SHP77 treated with DMSO at 0.1 percent for 48 hours (cell line): ENCODE measurements around the gene NFKBIB.
"Not testable (repeated sequence)": the region's sequence is repeated elsewhere in the genome, so short reads cannot be mapped to it uniquely, and the experiment has no call there.

Experiments used
- DNase-seq: peaks from one replicate; lab custom pipeline; 2025; lab: John Stamatoyannopoulos, UW

NFKBIB gene

DNA sequence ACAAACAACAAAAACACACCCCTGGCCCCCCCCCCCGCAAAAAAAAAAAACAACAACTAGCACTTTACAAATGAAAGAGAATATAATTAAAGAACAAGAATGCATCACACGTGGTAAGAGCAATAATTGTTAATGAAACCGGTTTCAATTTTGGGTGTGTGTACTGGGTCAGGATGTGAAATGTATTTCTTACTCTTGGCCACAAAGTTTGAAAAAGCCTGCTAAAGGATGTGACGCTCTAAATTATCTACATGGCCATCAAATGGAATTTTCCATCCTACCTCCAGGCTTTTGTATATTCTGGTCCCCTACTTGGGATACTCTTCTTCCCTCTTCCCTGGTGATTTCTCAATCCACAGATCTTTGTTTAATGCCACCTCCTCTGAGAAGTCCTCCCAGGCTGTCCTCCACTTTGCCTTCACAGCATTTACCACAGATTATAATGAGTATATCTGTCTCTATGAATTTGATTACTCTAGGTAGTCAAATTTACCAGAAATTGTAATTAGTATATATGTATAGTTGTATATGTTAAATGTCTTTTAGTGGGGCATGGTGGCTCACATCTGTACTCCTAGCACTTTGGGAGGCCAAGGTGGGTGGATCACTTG, 28.7 kb downstream of the NFKBIB start:
- no peak for DNase-seq

GRCh38 chr19:38929929-38930775, 30.4 kb downstream of the NFKBIB start, which contains the start of gene SARS2:
SARS2 (minus strand) TSS chr19:38930763; CDS start chr19:38930736, 27 bp downstream.
- DNase-seq: peak; percentile 95

DNA sequence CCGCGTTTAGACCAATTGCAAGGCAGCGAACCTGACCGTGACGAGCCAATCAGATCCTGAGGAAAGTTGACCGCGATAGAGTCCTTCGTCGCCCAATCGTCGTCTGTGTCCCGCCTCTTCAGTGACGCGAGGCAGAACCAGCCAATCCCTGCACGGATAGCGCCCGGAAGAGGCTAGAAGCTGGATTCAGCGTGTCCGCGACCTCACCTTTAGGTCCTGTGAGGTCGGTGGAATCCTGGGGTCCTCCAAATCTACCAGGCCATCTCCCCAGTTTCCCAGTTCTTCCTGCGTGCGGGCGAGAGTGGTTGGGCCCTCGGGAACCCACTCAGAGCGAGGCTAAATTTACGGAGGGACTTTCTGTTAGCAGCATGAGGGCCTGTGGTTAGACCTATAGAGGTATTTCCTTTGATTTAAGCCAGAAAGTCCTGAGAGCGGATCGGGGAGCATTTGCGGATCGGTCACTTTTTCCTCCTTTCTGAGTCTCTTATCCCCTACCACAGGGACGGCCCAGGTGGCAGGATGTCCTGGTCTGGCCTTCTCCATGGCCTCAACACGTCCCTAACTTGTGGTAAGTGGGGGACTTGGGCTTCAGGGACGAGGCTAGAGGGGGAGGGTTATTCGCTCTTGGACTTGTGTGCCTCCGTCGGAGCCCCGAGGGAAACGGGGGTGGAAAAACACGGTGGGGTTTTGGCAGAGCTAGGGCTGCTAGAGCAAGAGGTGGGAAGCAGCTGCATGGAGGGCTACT, 31.2 kb downstream of the NFKBIB start, which contains the start of gene MRPS12:
Gene MRPS12, plus strand, starts transcription at position 169 of the 745 bp plus-strand sequence. Its CDS starts 351 bp downstream, at position 520.
- DNase-seq: peak; percentile 99

GRCh38 chr19:38931521-38931793, 31.7 kb downstream of the NFKBIB start:
- no peak for DNase-seq

GRCh38 chr19:38932425-38933179, 32.8 kb downstream of the NFKBIB start:
- DNase-seq: no peak

DNA sequence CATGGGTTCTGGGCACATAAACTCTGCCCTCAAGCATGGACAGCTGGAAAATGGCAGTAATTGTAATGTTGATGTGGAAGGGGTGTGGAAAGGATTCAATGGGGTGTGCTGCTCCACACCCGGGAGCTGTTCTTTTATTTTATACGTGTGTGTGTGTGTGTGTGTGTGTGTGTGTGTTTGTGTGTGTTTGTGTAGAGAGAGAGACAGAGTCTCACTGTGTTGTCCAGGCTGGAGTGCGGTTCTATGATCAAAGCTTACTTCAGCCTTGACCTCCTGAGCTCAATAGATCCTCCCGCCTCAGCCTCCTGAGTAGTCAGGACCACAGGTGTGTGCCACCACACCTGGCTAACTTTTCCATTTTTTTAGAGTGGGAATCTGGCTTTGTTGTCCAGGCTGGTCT, 33.8 kb downstream of the NFKBIB start:
- DNase-seq: no peak

DNA sequence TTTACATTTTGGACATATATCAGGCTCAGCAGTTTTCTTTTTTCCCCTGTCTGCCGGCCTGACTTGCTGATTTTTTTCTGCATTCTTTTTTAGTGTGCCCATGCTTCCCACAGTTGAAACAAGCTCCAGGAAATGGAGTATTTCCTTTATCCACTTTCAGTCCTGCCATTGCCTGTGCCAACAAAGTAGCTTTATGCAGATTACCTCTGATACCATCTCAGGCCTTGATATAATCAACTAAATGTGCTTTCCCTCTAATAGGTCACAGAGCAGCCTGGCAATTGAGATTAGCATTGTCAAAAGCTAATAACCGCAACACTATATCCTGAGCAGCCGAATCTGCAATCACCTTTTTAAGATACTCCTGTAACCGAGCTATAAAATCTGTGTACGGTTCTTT, 40.2 kb downstream of the NFKBIB start:
- no peak for DNase-seq

DNA sequence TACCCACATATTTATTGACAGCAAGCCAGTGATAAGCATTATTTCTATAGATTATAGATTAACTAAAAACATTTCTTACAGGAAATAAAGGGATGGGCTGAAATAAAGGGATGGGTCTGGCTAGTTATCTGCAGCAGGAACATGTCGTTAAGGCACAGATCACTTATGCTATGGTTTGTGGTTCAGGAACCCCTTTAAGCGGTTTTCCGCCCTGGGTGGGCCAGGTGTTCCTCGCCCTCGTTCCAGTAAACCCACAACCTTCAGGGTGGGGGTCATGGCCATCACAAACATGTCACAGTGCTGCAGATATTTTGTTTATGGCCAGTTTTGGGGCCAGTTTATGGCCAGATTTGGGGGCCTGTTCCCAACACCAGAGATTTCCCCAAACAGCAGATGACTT, 41.7 kb downstream of the NFKBIB start:
- DNase-seq: not testable (repeated sequence)

- no peak for DNase-seq
Measured at GRCh38 chr19:38941979-38942378, 42.2 kb downstream of the NFKBIB start.

GRCh38 chr19:38942471-38943181, 42.9 kb downstream of the NFKBIB start:
- DNase-seq: no peak

DNA sequence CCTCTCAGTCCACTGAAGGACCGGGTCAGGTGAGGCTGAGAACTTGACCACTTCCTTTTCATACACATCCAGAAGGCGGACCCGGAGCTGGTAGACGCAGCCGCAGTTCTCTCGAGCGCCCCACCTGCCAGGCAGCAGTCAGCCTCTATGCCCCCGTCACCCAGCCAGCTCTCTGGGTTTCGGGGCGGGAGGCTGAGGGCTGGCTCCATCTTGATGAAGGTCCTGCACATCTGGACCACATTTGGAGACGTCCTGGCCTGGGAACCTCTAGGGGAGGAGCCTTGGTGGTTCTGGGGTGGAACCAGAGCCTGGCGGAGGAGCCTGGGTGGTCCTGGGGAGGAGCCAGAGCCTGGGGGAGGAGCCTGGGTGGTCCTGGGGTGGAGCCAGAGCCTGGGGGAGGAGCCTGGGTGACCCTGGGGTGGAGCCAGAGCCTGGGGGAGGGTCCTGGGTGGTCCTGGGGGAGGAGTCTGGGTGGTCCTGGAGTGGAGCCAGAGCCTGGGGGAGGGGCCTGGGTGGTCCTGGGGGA, 45.3 kb downstream of the NFKBIB start:
- DNase-seq: peak; percentile 11

DNA sequence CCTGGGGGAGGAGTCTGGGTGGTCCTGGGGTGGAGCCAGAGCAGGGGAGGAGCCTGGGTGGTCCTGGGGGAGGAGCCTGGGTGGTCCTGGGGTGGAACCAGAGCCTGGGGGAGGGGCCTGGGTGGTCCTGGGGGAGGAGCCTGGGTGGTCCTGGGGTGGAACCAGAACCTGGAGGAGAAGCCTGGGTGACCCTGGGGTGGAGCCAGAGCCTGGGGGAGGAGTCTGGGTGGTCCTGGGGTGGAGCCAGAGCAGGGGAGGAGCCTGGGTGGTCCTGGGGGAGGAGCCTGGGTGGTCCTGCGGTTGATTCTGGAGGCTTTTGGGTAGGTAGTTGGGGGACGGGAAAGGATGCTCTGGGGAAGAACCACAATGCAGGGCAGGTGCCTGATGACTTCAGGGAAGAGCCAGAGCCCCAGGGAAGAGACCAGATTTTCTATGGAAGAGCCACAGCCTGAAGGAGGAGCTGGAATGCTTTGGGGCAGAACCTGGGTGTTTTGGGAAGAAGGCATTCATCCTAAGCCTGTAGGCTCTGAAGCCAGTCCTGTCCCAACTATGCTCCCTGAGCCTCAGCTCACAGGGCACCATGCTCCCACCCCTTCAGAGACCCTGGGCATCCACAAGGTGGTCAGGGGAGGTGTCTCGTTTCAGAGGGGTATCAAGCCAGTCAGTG, 45.9 kb downstream of the NFKBIB start:
- no peak for DNase-seq

GRCh38 chr19:38946229-38947010, 46.7 kb downstream of the NFKBIB start:
- no peak for DNase-seq

DNA sequence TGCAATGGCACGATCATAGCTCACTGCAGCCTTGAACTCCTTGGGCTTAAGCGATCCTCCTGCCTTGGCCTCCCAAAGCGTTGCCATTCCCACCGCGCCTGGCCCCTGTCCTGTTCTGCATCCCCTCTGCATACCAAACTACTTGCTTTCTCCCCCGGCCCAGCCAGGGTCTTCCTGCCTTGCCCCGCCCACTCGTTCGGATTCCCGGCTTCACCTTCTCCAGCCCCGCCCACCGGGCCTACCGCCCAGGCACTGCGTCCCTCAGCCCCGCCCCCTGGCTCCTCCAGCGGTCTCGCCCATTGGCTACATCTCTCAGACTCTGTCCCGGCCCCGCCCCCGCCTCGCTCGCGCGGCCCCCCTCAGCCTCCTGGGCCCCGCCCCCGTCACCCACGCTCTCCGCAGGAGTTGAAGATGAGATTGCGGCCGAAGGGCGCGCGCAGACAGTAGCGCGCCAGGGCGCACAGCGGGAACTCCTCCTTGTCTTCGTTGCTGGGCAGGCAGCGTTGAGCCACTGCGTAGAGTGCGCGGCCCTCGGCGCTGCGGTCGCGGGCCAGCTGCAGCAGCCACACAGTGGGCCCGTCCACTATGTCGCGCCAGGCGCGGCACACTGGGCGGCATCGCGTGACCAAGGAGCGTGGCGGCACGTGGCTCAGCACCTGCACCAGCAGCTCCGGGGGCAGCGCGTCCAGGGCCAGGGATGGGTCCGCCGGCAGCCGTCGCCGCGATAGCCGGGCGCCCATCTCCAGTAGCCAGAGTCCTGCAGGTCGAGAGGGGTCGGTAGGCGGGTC, 50.0 kb downstream of the NFKBIB start:
- DNase-seq: peak; percentile 93

DNA sequence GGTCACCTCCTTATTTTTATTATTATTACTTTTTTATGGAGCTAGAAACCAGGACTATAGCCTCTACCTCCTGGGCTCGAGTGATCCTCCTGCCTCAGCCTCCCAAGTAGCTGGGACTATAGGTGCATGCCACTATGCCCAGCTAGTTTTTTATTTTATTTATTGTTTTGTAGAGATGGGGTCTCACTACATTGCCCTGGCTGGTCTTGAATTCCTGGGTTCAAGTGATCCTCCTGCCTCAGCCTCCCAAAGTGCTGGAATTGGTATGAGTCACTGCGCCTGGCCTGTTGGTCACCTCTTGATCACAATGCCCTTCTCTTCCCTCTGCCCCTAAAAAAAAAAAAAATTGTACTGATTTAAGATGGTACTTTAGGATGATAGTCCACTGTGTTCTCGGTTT, 51.4 kb downstream of the NFKBIB start:
- no peak for DNase-seq

- DNase-seq: peak; percentile 72
Measured at GRCh38 chr19:38952395-38953165, 52.8 kb downstream of the NFKBIB start.

- DNase-seq: no peak
Measured at GRCh38 chr19:38953677-38954076, 53.9 kb downstream of the NFKBIB start.

DNA sequence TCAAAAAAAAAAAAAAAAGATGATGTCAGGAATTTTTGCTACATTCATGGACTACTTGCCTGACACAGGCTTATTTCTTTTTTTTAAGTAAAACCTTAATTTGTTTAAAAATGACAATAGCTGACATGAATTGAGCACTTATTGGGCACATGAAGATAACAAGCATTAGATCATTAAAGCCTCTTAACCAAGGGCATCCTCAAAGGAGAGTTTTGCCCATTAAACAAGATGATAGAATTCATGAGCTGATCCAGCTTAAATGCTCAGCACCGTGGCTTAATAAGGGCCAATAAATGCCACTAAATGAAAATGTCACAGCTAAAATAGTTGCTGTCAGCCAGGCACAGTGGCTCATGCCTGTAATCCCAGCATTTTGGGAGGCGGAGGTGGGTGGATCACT, 56.5 kb downstream of the NFKBIB start:
- no peak for DNase-seq
